NK-92 (cell line): ENCODE results near the gene DPP10.
"Not testable (repeated sequence)": the region's sequence is repeated elsewhere in the genome, so short reads cannot be mapped to it uniquely, and the experiment has no call there.

Source experiments
- DNase-seq: peaks from one replicate; lab custom pipeline; 2025; ENCODE audit not compliant: unreplicated experiment; lab: John Stamatoyannopoulos, UW

DPP10 gene

DNA sequence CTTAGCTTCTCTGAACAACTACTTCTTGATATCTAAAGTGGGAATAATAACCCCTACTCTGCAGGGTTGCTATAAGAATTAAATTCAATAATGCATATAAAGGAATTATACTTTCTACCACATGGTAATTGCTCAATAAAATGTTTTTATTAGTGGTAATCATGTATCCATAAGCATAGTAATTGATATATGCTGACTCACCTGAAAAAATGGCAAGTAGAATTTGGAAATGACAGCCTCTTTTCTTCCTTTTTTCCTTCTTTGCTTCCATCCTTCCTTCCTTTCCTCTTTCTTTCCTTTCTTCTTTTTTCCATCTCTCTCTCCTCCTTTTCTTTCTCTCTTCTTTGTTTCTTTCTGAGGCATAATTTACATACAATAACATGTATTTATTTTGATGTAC, 65.3 kb downstream of the DPP10 start:
- DNase-seq = no peak

DNA sequence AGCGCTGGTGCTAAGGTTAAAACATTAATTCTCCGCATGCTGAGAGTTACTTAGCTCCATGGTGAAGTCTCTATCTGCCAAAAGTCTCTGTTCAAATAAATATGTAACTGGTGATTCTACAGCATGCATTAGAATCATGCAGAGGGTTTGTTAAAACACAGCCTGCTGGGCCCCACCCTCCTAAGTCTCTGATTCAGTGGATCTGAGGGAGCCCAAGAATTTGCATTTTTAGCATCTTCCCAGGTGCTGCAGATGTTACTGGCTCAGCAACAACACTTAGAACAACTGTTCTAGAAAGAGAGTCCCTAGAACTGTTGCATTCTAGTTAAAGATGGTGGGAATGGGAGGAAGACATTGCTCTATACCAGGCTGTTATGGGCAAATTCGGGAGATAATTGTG, 73.4 kb downstream of the DPP10 start:
- no peak for DNase-seq

DNA sequence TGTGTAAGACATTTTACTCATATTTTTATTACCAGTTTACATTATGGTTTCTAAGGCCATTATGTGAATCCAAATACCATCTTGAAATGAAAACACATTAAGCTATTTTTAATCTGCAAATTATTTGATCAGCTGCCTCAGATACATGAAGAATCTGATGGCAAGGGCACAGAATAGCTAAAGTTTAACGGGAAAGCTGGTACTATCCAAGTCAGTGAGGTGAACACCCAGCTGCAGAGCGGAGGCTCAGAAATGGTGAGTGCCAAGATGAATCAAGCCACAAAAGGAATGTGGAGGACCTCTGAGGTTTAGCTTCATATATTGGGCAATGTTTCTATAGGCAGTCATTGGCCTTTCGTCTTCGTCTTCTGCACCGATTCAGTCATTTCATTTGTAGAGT, 75.1 kb downstream of the DPP10 start:
- DNase-seq = no peak

DNA sequence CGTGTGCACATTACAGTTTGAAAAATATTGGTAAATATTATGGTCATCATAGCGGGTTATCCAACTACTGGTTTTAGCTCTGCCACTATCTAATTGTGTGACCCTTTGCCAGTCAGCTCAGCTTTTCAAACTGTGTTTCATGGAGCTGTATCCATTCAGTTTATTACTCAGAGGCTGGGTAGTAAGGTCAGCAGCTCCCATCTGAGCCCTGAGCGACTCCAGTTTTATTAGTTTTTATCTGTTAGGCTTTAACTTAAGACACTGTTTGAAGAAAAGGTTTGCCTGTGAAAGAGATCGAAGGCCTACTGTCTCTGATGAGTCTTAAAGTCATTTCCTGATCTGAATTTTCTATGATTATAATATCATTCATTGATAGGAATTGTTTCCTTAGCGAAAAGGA, 76.3 kb downstream of the DPP10 start:
- no peak for DNase-seq

DNA sequence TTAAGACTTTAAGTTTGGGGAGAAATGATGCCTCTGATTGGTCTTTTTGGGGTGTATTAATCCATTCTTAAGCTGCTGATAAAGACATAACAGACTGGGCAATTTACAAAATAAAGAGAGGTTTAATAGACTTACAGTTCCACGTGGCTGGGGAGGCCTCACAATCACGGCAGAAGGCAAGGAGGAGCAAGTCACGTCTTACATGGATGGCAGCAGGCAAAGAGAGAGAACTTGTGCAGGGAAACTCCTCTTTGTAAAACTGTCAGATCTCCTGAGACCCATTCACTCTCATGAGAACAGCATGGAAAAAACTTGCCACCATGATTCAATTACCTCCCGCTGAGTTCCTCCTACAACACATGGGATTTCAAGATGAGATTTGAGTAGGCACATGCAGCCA, 80.2 kb downstream of the DPP10 start:
- DNase-seq = not testable (repeated sequence)

DNA sequence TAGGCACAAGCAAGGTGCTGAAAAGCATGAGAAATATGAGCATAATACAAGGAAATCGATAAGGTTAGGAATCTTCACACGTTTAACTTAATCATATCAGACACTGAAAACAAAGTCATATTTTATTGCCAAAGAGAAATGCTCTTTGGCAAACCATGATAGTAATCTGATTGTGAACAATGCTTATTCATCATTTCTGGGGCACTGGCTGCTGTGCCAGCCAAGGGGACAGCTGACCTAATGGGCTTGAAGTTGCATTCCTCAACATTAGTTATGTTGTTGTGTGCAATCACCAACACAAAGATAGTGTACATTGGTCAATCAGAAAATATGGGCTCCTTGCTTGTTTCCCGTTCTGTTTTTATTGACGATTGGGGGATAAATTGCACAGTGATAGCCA, 83.5 kb downstream of the DPP10 start:
- DNase-seq = no peak

DNA sequence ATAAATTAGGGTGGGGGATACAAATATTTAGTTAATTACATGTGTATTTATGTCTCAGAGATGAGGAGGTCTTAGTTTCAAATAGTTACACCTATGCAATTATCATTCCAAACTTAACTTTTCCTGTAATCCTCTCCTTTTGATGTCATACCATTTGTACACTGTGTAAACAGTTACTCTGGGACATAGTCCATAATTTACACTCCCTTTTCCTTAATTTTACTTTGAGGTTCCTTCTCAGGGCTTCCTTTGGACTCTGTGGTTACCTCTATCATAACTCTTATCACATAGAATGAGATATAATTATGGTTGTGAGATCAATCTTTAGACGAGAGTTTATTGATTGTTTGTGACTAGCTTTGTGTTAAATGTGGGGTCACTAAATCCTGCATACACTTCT, 84.4 kb downstream of the DPP10 start:
- DNase-seq = no peak

DNA sequence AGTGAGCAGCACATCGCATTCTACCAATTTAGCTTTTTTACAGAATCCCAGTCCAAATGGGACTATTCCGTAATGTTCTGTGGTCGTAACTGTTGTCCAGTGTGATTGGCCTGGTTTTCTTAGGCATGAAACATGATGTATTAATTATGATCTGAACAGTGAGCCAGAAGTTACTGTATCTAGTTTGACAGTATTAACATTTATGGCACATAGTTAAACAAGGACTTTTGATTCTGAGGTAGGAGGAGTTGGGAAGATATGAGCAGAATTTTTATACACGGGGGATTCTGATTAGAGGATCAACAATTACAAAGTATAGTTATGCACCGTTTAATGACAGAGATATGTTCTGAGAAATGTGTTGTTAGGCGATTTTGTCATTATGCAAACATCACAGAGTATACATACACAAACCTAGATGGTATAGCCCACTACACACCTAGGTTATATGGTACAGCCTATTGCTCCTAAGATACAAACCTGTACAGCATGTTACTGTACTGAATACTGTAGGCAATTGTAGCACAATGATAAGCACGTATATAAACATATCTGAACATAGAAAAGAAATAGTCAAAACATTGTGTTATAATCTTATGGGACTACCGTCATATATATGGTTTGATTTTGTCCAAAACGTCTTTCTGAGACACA, 85.0 kb downstream of the DPP10 start:
- no peak for DNase-seq

DNA sequence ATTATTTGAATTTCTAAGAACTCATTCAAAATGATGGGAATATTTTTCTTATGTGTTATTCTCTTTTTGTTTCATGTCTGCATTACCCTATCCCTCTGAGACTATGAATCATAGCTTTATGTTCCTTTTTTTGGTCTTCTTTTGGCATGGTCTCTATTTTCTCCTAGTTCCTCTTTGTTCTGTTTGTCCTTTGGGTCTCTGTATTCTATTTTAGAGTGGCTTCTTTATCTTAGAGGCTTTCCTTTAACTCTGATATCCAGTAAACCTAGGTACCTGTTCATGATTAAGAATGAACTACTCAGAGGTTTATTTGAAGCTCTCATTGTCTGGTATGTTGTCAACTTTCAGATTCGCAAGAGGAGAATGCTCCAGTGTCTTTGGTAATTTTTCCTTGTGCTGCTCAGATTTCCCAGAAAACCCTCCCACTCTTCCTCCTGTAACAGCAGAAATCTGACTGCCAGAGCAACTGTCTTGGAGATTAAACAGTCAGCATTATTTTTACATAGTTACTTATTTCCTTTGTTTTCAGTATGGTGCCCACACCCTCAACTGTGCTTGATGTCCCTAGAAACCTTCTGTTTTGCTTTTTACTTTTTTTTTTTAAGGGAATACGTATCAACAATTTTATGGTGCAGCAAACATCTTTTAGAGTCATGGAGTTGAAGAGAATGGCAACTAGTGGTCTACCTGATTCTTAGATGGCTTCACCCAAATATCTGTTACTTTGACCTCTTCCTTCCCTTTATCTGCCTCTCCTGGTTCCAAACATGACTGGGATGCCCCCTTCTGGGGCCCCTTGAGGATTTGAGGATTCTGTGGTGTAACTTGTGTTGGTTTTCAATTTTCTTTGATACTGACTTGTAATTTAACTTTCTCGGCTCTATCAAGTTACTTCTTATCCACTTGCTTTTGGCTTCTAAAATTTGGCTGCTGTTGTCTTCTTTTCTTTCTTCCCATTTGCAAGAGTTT, 92.0 kb downstream of the DPP10 start:
- no peak for DNase-seq

DNA sequence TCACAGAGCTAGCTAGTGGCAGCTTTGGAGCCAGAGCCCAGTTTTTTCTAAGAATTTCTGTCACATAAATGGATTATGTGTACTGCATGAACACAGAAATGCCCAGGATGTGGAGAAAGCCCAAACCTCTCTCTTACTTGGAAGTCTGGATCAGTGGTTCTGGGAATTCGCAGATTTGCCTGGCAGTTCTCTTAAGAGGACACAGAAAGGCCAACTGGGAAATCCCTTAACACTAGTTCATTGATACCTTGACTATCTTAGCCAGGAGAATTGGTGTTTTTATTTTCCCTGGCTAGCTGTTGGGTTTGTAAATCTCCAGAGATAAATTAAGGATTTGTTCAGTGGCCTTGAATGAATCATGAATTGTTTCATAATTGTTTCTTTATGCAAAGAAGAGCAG, 95.3 kb downstream of the DPP10 start:
- DNase-seq = no peak

DNA sequence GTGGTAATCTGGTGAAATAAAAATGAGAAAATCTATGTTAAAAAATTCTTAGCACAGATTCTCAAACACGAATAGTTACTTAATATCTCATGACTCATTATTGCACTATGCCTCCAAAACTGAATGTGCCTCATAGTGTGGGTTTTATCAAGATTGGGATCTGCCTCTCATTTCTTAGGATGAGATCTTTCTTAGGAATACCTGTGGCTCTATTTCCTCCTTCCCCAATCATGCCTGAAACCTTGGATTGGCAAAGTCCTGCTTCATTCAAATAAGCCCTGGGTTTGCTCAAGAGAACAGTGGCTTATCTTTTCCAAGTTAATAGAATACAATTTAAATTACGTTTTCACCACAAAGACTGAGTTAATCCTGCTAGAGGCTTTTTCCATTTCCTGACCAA, 100.3 kb downstream of the DPP10 start:
- DNase-seq = no peak

DNA sequence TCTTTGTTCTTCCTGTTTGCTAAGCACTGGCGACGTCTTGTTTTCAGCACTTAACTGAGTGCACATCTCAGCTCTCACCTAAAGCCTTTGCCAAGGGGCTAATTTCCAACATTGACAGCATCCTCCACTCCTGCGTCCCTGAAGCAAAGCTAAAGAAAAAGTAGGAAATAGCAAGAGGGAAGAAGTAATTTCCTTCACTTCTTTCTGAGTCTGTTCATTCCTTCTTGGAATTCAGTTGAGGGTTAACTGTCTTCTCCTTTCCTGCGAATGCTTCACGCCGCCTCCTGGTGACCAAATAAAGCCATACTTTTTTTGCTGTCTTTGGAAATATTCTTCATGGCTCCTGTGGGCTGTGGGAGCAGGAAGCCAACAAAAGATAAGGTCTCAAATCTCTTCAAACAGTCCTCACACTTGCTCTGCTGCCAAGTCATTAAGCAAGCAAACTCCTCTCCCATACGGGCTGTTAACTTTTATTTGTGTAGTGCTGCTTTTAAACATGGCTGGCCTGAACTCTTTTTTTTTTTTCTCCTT, 100.9 kb downstream of the DPP10 start:
- no peak for DNase-seq

DNA sequence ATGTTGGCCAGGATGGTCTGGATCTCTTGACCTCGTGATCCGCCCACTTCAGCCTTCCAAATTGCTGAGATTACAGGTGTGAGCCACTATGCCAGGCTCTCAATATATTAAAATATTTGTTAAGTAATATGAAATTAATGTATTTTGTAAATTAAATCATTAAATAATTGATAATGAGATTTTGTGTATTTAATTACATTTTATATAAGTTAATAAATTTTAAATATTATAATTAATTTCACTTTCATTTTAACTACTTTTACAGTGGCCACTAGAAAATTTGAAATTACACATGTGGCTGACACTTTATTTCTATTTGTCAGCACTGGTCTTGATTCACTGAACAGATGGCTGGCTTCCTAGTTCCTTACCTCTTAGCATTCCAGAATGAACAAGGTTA, 102.6 kb downstream of the DPP10 start:
- DNase-seq = no peak

DNA sequence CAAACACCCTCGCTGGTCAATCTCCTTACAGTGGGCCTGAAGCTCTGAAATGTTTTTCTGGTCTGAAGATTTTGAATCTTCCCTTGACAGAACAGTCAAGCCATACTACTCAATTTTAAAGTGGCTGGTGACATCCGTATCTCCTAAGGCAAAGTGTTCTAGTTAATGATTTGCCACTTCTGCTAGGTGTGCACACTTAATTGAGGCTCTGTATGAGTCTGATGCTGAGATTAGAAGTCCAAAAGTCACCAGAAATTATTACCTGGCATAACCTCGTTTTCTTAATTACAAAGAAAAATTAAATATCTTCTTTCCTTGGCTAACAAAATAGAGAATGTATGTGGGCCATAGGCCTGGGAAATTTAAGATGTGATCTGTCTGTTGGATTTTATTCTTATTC, 104.1 kb downstream of the DPP10 start:
- DNase-seq = no peak

DNA sequence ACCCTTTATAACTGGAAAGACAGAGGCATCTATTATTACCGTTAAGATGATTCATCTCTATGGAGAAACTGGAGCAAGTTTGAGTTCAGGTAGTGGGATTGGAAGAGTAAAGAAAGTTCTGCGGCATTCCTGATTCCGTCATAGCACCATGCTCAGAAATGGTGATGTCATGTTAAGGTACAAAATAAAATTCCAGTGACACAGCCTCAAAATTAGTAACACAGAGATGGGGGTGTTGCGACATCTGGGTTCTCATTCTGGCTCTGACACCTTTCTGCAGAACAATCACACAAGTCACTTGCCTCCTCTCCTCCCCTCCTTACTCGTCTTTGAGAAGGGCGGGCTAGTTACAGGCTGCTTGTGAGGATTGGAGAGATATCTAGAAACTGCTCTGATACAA, 105.7 kb downstream of the DPP10 start:
- no peak for DNase-seq

DNA sequence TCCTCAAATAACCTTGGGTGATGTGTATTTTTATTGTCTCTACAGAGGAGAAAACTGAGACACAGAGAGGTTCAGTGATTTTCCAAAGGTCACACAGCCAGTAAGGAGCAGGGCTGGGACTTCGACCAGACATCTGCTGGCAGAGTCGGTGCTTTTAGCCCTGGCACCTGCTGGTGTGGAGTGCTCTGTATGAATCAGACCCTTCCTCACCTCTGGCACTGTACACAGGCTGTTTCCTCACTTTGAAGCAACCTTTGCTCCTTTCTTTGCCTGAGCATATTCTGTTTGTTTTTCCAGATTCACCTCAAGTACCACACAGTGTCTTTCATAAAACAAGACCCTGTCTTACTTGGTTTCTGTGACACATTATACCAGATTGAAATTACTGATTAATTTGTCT, 107.9 kb downstream of the DPP10 start:
- no peak for DNase-seq

DNA sequence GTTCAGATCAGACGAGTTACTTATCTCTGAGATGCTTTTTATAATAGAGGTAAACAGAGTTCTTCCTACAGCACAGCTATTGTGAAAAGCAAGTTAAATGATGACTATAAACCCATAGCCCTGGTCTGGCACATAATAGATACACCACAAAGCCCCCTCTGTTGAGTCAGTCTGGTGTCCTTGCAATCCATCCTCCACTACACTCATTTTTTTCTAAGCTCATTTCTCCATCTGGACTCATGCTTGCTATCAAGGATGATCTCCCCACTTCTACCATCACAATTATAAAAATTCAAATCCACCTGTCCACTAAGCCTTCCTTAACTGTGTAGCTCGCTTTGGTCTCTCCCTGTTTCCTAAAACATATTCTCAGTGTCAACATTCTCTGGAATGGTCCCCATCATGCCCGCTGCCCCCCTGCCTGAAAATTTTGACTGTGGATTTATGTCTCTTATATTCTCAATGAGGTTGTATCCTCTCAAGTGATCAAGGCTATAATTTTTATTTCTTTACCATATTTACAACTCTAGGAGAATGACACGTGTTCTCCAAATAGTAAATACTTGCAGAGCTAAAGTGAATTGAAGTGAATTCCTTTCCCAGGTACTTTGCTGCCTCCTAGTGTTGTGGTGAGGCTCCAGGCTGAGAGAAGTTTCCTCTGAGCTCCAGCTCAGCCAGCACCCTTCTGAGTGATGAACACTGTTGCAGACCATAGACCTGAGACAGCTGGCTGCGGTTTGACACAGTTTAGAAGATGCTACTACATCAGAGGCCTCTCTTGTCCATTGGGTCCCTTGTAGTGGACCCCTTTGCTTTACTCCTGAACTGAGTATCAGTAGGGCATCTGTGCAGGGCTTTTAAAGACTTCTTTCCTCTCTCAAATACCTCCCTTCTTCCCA, 108.7 kb downstream of the DPP10 start:
- DNase-seq = no peak

DNA sequence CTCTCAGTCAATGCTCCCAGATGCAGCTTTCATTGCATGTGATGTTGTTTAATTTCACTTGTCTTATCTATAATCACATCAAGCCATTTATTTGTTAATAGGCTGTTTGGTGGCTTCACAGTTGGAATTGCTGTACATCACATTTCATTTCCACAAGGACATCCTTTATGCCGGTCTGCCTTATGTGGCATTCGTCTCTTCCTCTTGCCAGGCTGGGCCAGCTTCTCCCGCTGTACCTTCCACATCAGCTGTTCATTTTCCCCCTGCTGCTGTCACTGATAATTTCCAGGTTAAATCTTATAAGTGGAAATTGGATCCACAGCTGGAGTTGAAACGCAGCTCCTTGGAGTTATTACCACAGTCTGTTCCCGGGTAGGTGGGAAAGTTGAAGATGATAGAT, 110.6 kb downstream of the DPP10 start:
- DNase-seq = no peak

DNA sequence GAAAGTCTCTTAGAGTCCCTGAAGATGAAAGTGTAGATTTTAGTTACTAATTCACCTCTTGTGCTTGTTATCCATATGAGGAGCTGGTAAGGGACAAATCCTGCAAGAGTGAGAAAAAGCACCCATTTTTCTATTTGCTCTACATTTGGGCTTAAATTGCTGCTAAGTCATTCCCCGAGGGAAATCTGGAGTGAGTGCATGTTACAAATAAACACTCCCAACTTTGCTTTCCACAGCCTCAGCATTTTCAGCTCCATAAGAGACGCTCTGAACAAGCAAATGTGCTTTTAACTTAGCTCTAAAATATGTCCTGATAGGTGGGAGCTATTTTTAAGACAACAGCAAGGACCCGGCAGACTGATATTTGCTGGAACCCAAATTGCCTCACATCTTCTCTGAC, 126.7 kb downstream of the DPP10 start:
- no peak for DNase-seq

DNA sequence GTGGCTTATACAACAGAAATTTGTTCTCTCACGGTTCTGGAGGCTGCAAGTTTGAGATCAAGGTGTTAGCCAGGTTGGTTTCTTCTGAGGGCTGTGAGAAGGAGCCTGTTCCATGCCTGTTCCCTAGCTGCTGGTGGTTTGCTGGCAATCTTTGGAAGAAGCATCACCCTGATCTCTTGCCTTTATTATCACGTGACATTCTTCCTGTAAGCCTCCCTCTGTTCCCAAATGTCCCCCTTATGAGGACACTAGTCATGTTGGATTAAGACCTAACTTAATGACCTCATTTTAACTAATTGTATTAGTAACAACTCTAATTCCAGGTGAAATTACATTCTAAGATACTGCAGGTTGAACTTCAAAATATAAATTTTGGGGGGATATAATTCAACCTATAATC, 135.2 kb downstream of the DPP10 start:
- no peak for DNase-seq

DNA sequence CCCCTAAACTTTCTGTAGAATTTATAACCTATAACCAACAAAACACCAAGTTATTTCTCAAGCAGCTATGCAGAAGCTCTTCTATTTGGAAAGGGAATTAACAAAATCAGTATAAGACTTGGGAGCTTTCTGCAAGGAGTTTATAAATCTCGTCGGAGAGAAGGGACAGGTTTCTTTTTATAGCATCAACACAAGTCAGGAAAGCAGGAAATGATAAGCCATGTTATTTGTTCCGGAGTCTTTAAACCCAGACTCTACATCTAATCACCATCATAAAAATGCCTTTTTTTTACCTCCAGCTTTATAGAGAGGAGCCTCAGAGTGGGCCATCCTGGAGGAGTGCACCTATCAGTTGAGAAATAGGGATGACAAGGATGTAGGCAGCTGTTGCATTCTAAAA, 137.1 kb downstream of the DPP10 start:
- DNase-seq = no peak
